IMR-90 (cell line): ENCODE data around the gene CSNK2A1. TPM values are rescaled to one million over a fixed set of nuclear protein-coding genes. Genes with fewer than 3 reads are reported as not detected.

Experiments used
- ATAC-seq: fragments of 200-7000 bp; cut with Tn5 transposase; 2 replicates; pipeline ENCODE4 v1.9.1; 2020; ENCODE audit warnings: low read depth, mild to moderate bottlenecking, moderate library complexity
- BruUV-seq: library from RNA; stranded (reverse); fragments of 400-500 nt; replicated peaks from 2 replicates; lab custom pipeline; 2021; lab: Mats Ljungman, UMichigan
- CTCF ChIA-PET: fragments of 300-600 bp; formaldehyde crosslinking; extraction: SDS; loops from one replicate; lab custom pipeline; 2021; ENCODE audit warnings: antibody characterized with exemption; lab: Yijun Ruan, JAX
- POLR2A ChIA-PET: fragments of 300-600 bp; sonication (Branson Sonifier 250); formaldehyde crosslinking; loops from one replicate; lab custom pipeline; 2022; ENCODE audit warnings: antibody characterized with exemption; ENCODE audit not compliant: unreplicated experiment; lab: Charles Lee
- DNase-seq: peaks from one replicate; pipeline ENCODE4 v3.0.0; 2013
- H2AFZ ChIP-seq: replicated peaks from 2 replicates; pipeline ENCODE3; 2013; ENCODE audit warnings: low read length, mild to moderate bottlenecking; ENCODE audit not compliant: poor library complexity
- H2AK5ac ChIP-seq: 2 replicates; pipeline ENCODE4 v1.6.1; 2013; ENCODE audit warnings: low read depth, low read length, inconsistent platforms
- H2AK9ac ChIP-seq: replicated peaks from 2 replicates; pipeline ENCODE3; 2013; ENCODE audit warnings: mild to moderate bottlenecking, low read depth, low read length, moderate library complexity; ENCODE audit not compliant: poor library complexity
- H2BK120ac ChIP-seq: 2 replicates; pipeline ENCODE4 v1.6.1; 2013; ENCODE audit warnings: low read depth, low read length, inconsistent platforms
- H2BK15ac ChIP-seq: 3 replicates; pipeline ENCODE4 v1.6.1; 2013; ENCODE audit warnings: low read depth, low read length, inconsistent platforms
- H2BK20ac ChIP-seq: 2 replicates; pipeline ENCODE4 v1.6.1; 2013; ENCODE audit warnings: low read depth, mild to moderate bottlenecking, inconsistent platforms, low read length, moderate library complexity
- H2BK5ac ChIP-seq: 2 replicates; pipeline ENCODE4 v1.6.1; 2013; ENCODE audit warnings: mild to moderate bottlenecking, low read depth, low read length, inconsistent platforms; ENCODE audit not compliant: poor library complexity, severe bottlenecking
- H3K14ac ChIP-seq: replicated peaks from 2 replicates; pipeline ENCODE4 v1.6.1; 2013; ENCODE audit warnings: low read depth, low read length, inconsistent platforms
- H3K18ac ChIP-seq: 2 replicates; pipeline ENCODE4 v1.6.1; 2013; ENCODE audit warnings: low read depth, low read length, control low read depth
- H3K23ac ChIP-seq: 2 replicates; pipeline ENCODE4 v1.6.1; 2013; ENCODE audit warnings: low read depth, low read length, inconsistent platforms
- H3K27ac ChIP-seq: 2 replicates; pipeline ENCODE4 v1.5.1; 2013; ENCODE audit warnings: mild to moderate bottlenecking, control low read depth, low read length; ENCODE audit not compliant: insufficient read depth
- H3K27me3 ChIP-seq: 2 replicates; pipeline ENCODE4 v1.6.1; 2013; ENCODE audit warnings: low read length; ENCODE audit not compliant: control insufficient read depth, insufficient read depth
- H3K36me3 ChIP-seq: 2 replicates; pipeline ENCODE4 v1.6.1; 2013; ENCODE audit warnings: low read length, mixed read lengths; ENCODE audit not compliant: control insufficient read depth, insufficient read depth
- H3K4ac ChIP-seq: 2 replicates; pipeline ENCODE4 v1.6.1; 2013; ENCODE audit warnings: low read depth, low read length, inconsistent platforms
- H3K4me1 ChIP-seq: 2 replicates; pipeline ENCODE4 v1.6.1; 2013; ENCODE audit warnings: low read length, mixed read lengths; ENCODE audit not compliant: control insufficient read depth, insufficient read depth
- H3K4me2 ChIP-seq: 2 replicates; pipeline ENCODE4 v1.6.1; 2013; ENCODE audit warnings: low read depth, mild to moderate bottlenecking, control low read depth, low read length, moderate library complexity
- H3K4me3 ChIP-seq: 2 replicates; pipeline ENCODE4 v1.5.1; 2013; ENCODE audit warnings: low read depth, mild to moderate bottlenecking, control low read depth, low read length, moderate library complexity; ENCODE audit not compliant: insufficient read depth
- H3K56ac ChIP-seq: 2 replicates; pipeline ENCODE4 v1.6.1; 2013; ENCODE audit warnings: low read length, inconsistent platforms; ENCODE audit not compliant: insufficient read depth; ENCODE audit errors: extremely low read depth
- H3K79me1 ChIP-seq, 2 experiments: 2 replicates each; pipeline ENCODE4 v1.6.1; 2013; ENCODE audit warnings: low read length in 2 of 2, inconsistent platforms in 1 of 2, low read depth in 1 of 2
- H3K9ac ChIP-seq: 2 replicates; pipeline ENCODE4 v1.6.1; 2013; ENCODE audit warnings: low read depth, low read length, control low read depth
- H3K9me1 ChIP-seq: 2 replicates; pipeline ENCODE4 v1.6.1; 2013; ENCODE audit warnings: low read length, inconsistent platforms; ENCODE audit not compliant: insufficient read depth
- H3K9me3 ChIP-seq: 2 replicates; pipeline ENCODE4 v1.6.1; 2013; ENCODE audit warnings: low read length; ENCODE audit not compliant: control insufficient read depth, insufficient read depth
- H4K20me1 ChIP-seq: 2 replicates; pipeline ENCODE4 v1.6.1; 2013; ENCODE audit warnings: low read length, inconsistent platforms; ENCODE audit not compliant: insufficient read depth
- H4K5ac ChIP-seq: 2 replicates; pipeline ENCODE4 v1.6.1; 2013; ENCODE audit warnings: mild to moderate bottlenecking, low read depth, low read length, control low read depth
- H4K8ac ChIP-seq, 2 experiments: 2 replicates each; pipeline ENCODE4 v1.6.1; 2013; ENCODE audit warnings: low read depth in 2 of 2, low read length in 2 of 2, control low read depth in 1 of 2, inconsistent platforms in 1 of 2
- H4K91ac ChIP-seq: 2 replicates; pipeline ENCODE4 v1.6.1; 2013; ENCODE audit warnings: low read depth, low read length, inconsistent platforms; ENCODE audit not compliant: insufficient read depth
- FOS ChIP-seq: fragments of 150-350 bp; IDR thresholded peaks from 2 replicates; pipeline ENCODE4 v1.6.1; 2016; ENCODE audit warnings: low read depth, low read length
- WGBS, 2 experiments: methylation state at CpG; one replicate each; pipeline versions ENCODE4 v1.1.5 to v1.1.7; 2013; ENCODE audit warnings: missing lambda C conversion rate in 2 of 2; ENCODE audit not compliant: insufficient read length in 1 of 2; ENCODE audit errors: extremely low coverage in 2 of 2; 5-methylcytosine and 5-hydroxymethylcytosine counted together
- dilution Hi-C: fragments of 300-500 bp; cut with HindIII; formaldehyde crosslinking; loops from one replicate; pipeline ENCODE4 v1.14.3; 2018; ENCODE audit warnings: low sequenced_read_pairs; ENCODE audit not compliant: unreplicated experiment
- in situ Hi-C: fragments of 300-500 bp; cut with MboI; formaldehyde crosslinking; loops from 3 replicates; pipeline ENCODE4 v1.14.3; 2019; ENCODE audit warnings: low sequenced_read_pairs, inconsistent platforms, mixed read lengths
- intact Hi-C: fragments of 100-400 bp; cut with micrococcal nuclease; formaldehyde crosslinking; loops from 2 replicates; pipeline ENCODE4 v1.10.0; 2022
- polyA plus RNA-seq, 3 experiments: library from polyadenylated mRNA; depleted of rRNA; stranded (reverse); fragments of >200 nt; gene quantifications; 2 replicates each; pipeline ENCODE4 v1.2.3, GENCODE V29; 2012; ENCODE audit warnings: low replicate concordance in 1 of 3
- total RNA-seq: library from RNA; depleted of rRNA; stranded (reverse); fragments of >200 nt; gene quantifications from 2 replicates; pipeline ENCODE4 v1.2.3, GENCODE V29; 2012

Gene CSNK2A1
- total and polyA plus RNA-seq, 2 of the 4 experiments (the other 2 are of a cell fraction), result 86.3 to 151 TPM

DNA sequence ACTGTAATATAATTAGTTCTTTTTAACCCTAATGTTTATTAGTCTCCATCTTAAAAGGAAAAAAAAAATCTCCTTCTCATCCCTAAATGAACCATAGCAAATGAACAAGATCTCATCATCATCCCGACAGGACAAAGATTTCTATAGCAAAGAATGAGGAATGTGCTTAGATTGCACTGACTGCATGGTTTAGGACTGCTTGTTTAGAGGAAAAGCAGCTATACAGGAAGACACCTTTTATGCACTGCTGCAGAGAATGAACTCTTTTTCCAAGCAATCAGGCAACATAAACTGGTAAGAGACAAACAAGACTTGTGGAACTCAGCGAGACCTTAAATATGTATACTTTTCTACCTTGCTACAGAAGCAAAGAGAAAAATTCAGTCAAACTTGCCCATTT, 26.8 kb downstream of the CSNK2A1 start:
- in situ Hi-C loops (no loop called here), dilution Hi-C loops (no loop called here), intact Hi-C loops (no loop called here)
- Histone ChIP-seq H3K36me3 (peaks cover 9% of the 10 kb centered on the region), H4K5ac (no peak overlapping the region), H3K9me3 (0 out of 2 replicates have a peak, but pooled peaks cover 2% of the 10 kb centered on the region), H3K18ac (no peak overlapping the region), H3K4me2 (no peak overlapping the region), H3K14ac (no peak overlapping the region), H2AK5ac (no peak overlapping the region), H4K20me1 (peaks cover 74% of the 10 kb centered on the region), H3K9ac (no peak overlapping the region), H2BK5ac (no peak overlapping the region), H2BK20ac (no peak overlapping the region), H3K27ac (no peak overlapping the region), H4K91ac (no peak overlapping the region), H3K4ac (no peak overlapping the region), H4K8ac (no peak overlapping the region), H2AK9ac (no peak overlapping the region), H3K79me1 (peaks cover 26 to 76% of the 10 kb centered on the region in 2 experiments), H3K9me1 (peaks cover 5% of the 10 kb centered on the region; the same call in 1 of the 2 replicates), H2BK120ac (no peak overlapping the region), H3K4me1 (no peaks in the 10 kb centered on the region; the same call in 1 of the 2 replicates), H3K23ac (no peak overlapping the region), H3K56ac (no peak overlapping the region), H2BK15ac (no peak overlapping the region), H3K4me3 (no peak overlapping the region), H3K27me3 (no peaks in the 10 kb centered on the region), H2AFZ (no peak overlapping the region)
- no TSS peak for BruUV-seq
- CTCF ChIA-PET, result no interaction called here
- no peak for TF ChIP-seq FOS
- ATAC-seq, result peak; percentile 79
- POLR2A ChIA-PET, result interaction anchor here (0.7 kb wide), 1 partner anchor 28 kb away, joined by 3 read pairs; no protein-coding TSS in a partner anchor
- DNase-seq, result peak; percentile 7
- no CpG with 5 or more reads among the region's 2 CpGs for WGBS, 2 experiments
